Measurements from ENCODE around the gene SLC30A2.

The SLC30A2 gene

GRCh38 chr1:26070296-26070962, 24.5 kb upstream of the SLC30A2 start:
- no peak for DNase-seq

GRCh38 chr1:26069941-26070295, 24.0 kb upstream of the SLC30A2 start:
- DNase-seq, result no peak

GRCh38 chr1:26067432-26067911, 21.6 kb upstream of the SLC30A2 start, which contains the start of gene TRIM63:
TRIM63 (minus strand) TSS chr1:26067630; CDS start chr1:26067494, 136 bp downstream.
- no peak for DNase-seq

- DNase-seq, result no peak
Observed at GRCh38 chr1:26066857-26067256, 20.9 kb upstream of the SLC30A2 start.

GRCh38 chr1:26066160-26066559, 20.2 kb upstream of the SLC30A2 start:
- DNase-seq, result no peak

- DNase-seq, result no peak
Observed at GRCh38 chr1:26064553-26064952, 18.6 kb upstream of the SLC30A2 start.

GRCh38 chr1:26060832-26061574, 15.1 kb upstream of the SLC30A2 start:
- DNase-seq, result no peak

GRCh38 chr1:26059906-26060305, 14.0 kb upstream of the SLC30A2 start:
- no peak for DNase-seq

- no peak for DNase-seq
Observed at GRCh38 chr1:26058052-26058595, 12.2 kb upstream of the SLC30A2 start.

- DNase-seq, result no peak
Observed at GRCh38 chr1:26057189-26057588, 11.3 kb upstream of the SLC30A2 start.

- no peak for DNase-seq
Observed at GRCh38 chr1:26055041-26055440, 9.1 kb upstream of the SLC30A2 start.

- DNase-seq, result no peak
Observed at GRCh38 chr1:26053718-26054560, 8.0 kb upstream of the SLC30A2 start.

- no peak for DNase-seq
Observed at GRCh38 chr1:26050248-26050640, 4.3 kb upstream of the SLC30A2 start.

GRCh38 chr1:26049531-26050247, 3.8 kb upstream of the SLC30A2 start:
- no peak for DNase-seq

- no peak for DNase-seq
Observed at GRCh38 chr1:26047278-26047874, 1.5 kb upstream of the SLC30A2 start.

- DNase-seq, result no peak
Observed at GRCh38 chr1:26046246-26047095, 553 bp upstream of the SLC30A2 start.

GRCh38 chr1:26044971-26045721, 772 bp downstream of the SLC30A2 start:
- DNase-seq, result no peak

GRCh38 chr1:26044414-26044813, 1.5 kb downstream of the SLC30A2 start:
- DNase-seq, result no peak

GRCh38 chr1:26043765-26044164, 2.2 kb downstream of the SLC30A2 start:
- DNase-seq, result no peak

GRCh38 chr1:26041978-26042377, 3.9 kb downstream of the SLC30A2 start:
- no peak for DNase-seq
